Activated CD4-positive, alpha-beta T cell treated with anti-CD3 and anti-CD28 coated beads, Interleukin-2, Interleukin-4, amounts not matched to agents 100 ng/mL and 50 ng/mL, durations not matched to agents 16 hours and 8 hours (primary cell): ENCODE data around the gene PNCK.
"Not testable (repeated sequence)": the region's sequence is repeated elsewhere in the genome, so short reads cannot be mapped to it uniquely, and the experiment has no call there.

ENCODE experiments used
- DNase-seq: peaks from one replicate; pipeline ENCODE4 v3.0.0-alpha.2; 2020; ENCODE audit warnings: low spot score

Gene PNCK

DNA sequence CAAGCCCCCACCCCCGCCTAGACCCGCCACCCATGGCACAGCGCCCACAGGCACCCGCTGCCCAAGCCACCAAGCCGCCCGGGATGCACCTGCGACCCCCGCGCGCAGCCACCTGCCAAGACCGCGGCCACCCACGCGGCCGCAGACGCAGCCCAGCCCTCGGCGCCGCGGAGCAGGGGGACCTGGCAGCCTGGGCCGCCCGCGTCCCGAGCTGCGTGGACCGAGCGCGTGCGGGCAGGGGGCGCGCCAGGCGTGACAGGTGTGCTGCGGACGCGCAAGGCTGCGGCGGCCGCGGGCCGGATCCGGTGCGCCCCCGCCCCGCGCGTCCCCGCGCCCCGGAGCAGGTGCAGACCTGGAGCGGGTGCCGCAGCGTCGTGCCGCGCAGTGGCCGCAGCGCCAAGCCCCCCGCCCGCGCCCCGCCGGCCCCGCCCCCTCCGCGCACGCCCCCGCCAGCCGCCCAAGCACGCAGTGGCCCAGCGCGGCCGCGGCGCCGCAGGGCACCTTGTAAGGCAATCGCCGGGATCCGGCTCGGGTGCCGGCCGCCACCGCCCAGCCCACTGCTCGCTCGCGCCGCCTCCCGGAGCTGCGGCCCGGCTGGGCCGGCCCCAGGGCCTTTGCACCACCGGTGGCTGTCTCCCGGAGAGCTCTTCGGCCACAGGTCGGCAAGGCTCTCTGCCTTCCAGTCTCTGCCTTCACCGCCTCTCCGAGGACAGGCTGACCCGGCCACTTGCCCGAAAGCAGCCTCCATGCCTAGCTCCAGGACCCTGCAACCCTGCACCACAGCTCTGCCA lies at the start of gene PNCK:
Gene PNCK (minus strand): TSS at position 386 of the 791 bp plus-strand sequence. CDS start 737 bp downstream, outside the sequence.
- DNase-seq = no peak

DNA sequence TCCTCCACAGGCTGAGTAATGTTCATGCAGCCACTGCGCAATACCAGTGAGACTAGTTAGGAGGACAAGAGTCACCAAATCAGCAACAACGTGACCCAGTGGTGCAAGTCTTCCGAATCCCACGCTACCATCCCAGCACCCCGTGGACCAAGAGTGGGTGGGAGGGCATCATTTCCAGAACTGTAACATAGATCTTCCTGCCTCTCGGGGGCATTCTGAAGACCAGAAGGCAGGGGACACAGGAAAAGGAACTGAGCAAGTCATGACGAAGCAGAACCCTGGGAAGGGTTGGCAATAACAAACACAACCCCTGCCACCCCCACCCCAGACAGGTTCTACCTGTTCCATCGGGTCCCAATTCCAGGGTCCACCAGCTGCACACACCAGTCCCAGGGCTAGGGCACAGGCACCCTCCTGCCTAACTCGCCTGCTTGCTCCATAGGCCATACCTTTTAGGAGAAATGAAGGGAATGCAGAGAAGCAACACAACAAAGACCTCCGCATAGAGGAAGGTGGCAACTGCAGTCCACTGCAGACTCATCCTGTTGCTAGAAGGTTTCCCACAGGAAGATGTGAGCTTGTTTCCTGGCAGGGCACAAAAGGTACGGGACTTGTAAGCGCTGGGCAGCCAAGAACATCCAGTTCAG lies 49.2 kb upstream of the PNCK start:
- no peak for DNase-seq

DNA sequence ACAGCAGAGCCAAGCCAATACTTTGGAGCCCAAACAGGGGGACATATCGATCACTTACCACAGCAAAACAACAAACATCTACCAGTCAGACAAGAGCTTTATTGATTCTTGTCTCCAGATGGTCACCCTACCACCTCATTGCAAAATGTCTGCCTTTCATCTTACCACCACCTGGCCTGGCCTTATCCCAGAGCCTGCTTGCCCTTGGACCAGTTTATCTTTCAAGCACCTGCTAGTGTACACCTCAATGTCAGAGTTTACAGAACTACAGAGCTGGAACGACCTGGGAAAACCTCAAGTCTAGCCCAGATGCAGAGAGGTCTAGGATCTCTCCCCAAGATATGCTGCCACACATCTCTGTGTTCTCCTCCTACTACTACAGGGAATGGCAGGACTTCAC lies 46.1 kb upstream of the PNCK start:
- DNase-seq = no peak

DNA sequence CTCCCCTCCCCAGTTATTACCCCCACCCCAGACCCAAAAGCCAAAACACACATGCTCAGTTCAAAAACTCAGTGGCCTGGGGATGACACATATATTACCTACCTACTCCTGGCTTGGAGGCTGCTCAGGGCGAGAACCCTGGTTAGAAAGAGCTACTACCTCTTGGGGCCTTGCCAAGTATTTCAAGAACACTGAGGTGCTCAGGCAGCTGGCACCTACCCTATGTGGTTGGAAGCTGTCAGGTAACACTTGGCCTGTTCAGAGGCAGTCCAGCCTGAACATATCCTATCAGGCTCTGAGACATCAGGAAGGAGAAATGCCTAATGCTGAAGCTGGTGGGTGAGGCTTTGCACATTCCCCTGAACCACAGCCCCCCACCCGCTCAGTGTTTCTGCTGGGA lies 45.6 kb upstream of the PNCK start:
- no peak for DNase-seq

DNA sequence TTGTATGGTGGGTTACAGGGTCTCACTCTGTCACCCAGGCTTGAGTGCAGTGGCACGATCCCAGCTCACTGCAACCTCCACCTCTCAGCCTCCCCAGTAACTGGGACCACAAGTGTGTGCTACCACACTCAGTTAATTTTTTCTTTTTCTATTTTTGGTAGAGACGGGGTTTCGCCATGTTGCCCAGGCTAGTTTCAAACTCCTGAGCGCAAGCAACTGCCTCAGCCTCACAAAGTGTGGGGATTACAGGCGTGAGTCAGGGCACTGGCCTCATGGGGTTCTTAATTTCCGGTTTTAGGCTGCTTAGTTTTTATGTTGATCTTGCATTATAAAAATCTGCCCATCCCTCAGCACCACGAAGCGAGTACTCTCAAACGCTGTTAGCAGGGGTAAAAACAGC lies 43.8 kb upstream of the PNCK start:
- no peak for DNase-seq

DNA sequence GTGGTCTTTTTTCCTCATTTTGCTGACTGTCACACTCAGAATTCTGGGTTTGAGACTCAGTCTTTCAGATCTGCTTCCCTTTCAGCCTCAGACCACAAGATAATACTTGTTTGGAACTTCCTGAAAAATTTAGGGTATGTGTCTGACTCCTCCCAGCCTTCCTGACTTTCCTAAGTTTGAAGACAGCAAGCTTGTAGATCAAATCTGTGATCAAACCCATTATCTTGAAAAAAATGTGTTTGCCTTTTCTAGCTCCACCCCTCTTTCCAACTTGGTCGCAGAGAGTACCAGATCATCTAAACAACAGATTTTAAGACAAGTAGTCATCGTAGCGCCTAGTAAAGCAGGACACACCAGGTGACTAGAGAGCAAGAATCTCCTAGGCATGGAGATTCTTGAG lies 40.6 kb upstream of the PNCK start:
- DNase-seq = no peak

DNA sequence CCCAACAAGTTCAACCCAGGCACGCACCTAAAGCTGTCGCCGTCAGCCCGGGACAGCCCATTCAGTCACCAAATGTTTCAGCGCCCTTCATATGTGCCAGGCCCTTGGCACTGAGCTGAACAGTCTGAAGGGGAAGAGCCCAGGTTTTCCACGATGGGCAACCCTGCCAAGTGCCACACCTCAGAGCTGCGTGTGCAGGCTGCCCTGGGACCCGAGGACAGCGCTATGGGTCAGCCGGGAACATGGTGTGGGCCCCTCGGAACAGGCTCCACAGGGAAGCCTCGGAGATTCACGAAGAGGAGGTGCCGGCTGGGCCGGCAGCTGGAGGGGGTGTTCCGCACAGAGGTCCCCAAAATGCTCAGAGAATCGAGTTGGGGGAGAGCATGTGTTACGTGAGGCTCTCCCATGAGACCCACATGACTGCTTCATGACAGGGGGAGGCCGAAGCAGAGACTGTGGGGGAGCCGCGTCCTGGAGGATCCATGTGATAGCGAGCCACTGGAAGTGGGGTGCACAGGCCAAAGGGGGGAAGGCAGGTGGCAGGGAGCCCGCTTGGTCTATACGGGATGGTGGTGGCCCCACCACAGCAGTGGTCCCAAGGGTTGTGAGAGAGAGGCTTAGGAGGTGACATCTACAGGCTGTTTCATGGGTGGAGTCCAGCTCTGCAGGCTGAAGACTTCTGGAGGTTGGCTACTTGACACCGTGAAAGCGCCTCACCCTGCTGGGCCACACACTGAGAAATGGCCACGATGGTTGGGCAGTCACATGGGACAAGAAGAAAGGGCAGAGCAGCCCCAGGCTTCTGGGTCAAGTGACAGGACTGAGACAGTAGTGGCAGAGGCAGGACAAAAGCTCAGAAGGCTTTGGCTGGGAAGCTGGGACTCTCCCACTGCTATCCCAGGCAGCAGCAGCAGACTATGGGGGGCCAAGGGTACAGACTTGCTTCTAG lies 36.4 kb upstream of the PNCK start:
- no peak for DNase-seq

DNA sequence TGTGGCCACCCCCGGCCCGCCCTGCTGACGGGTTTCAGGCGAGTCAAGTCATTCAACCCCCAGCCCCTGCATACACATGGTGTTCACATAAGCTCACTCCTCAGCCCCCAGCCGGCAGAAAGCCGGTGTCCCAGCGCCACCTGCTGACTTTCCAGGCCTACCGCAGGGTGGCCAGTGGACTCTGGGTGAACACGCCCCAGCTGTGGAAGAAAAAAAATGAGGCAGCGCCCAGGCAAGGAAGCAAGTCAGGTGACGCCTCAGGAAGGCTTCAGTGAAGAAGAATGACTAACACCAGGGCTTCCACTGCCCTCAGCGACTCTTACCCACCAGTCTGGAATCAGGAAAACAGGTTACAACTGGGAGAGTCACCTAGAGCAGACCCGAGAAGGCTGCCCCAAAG lies 34.8 kb upstream of the PNCK start:
- peak; percentile 59 for DNase-seq

DNA sequence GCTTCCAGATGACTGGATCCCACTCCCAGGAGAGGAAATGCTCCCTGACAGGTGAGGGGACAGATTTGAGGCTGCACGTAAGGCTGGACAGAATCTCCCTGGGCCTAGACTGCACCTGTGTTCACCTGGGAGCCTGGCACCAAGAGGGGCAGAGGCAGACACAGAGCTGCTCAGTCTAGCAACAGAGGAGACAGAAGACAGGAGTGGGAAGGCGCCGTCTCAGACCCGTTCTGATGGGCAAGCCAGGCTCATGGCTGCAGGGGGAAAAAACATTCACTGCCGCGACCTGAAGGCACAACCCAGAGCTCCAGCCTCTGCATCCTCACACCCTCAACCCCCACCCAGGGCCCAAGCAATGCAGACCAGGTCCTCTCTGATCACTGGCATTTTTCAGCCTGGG lies 33.8 kb upstream of the PNCK start:
- no peak for DNase-seq

DNA sequence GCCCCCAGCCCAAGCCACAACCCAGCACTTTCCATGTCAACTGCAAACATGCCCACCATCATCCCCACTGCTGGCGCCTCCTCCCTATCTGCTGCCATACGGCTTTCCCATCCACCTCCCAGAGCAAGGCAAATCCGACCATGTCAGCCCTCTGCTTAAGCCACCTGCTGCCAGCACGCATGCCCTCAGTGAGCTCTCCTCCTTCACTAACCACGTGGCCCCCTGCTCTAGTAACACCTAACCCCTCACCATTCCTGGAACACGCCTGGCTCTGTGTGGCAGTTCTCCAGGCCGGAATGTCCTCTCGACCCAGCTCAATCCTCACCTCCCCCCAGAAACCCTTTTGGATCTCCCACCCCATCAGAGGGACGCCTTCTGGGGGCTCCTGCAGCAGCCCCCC lies 33.2 kb upstream of the PNCK start:
- DNase-seq = no peak

DNA sequence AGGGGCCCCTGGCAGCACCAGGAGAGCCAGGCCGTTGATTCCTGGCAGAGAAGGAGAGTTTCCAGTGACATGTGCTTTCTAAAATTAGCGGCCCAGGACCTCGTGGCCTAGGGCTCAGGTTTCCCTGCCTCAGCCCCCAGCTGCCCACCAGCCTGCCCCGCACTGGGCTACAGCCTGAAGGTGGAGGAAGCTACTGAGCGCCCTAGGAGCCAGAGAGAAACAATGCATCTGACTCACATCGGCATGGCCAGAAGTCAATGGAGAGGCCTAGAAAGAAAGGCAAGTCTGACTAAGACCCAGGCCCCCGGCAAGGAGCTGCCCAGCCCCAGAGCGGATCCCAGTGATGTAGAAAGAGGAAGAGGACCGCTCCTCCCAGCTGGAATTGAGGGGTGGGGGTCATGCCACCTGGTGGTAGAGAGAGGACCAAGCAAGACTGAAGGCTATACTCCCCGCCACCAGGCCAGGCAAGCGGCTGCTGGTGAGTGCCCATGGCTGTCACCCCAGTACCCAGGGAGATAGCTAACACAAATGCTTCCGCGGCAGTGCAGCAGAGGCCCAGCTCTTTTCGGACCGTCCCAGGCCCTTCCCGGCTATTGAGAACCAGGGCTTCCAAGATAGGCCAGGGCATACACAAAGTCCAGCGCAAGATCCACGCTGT lies 31.9 kb upstream of the PNCK start:
- DNase-seq = not testable (repeated sequence)

DNA sequence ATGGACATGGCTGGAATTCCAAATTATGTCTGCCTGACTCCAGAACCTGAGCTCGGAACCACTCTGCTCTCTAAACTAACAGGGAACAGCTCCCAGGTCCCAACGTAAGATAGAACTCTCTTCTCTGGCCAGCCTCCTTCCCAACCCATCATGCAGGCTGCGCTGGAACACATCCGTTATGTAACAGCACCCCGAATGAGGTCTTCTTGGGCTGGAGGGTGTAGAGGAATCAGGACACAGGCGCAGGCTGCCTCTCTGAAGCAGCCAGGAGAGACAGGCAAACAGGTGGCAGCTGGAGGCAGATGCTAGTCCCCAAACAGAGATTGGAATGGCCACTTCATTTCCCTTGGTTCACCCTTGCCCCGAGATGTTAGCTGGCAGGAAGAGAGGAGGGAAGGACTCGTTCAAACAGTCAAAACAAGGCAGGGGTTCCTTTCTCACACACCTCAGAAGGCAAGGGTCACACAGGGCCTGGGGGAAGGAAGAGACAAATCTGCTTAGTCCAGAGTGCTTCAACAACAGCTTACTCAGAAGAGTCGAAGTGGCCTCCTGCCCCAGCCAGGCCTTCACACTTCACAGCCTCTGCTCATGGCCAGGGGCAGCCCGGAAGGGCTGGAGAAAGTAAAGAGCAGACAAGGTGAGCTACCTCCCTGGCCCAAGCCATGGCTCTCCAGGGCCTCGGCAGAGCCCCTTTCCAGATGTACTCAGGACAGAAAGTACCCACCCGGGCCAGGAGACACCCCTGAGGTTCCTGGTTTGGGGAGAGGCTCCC lies 31.2 kb upstream of the PNCK start:
- DNase-seq = not testable (repeated sequence)

DNA sequence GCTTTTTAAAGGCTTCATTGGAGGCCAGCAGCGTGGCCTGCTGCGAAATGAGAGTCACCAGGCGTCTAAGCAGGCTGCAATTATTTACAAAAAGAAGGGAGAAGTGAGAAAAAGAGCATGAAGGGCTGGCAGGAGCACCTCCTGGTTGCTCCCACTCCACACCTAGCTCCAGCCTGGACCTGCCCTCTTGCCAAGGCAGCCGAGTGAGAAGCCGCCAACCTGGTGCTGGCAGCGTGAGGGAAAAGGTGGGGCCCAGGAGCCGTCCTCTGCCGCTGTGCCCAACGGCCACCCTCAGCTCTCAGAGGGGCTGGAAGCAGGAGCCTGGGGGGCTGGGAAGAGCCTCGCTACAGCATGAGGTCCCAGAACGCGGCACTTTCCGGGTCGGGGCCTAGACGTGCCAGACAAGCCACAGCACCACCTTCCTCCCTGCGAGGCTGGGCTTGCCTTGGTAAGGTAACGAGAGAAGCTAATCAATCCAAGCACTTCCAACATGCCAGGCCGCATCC lies 30.5 kb upstream of the PNCK start:
- no peak for DNase-seq

DNA sequence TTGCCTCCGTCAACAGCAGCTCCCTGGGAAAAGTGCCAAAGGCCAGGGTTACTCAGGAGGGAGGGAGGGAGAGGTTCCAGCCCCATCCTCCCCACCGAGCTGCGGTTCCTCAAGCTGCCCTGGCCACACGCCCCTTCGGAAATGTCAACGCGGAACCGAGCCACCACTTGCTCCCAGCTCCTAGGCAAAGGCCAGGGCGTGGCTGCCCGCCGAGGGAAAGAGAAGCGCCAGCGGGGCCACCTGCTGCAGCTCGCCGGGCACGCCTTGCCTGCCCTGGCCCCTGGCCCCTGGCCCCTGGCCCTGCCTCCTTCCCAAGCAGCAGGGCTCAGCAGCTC lies 29.4 kb upstream of the PNCK start:
- no peak for DNase-seq

DNA sequence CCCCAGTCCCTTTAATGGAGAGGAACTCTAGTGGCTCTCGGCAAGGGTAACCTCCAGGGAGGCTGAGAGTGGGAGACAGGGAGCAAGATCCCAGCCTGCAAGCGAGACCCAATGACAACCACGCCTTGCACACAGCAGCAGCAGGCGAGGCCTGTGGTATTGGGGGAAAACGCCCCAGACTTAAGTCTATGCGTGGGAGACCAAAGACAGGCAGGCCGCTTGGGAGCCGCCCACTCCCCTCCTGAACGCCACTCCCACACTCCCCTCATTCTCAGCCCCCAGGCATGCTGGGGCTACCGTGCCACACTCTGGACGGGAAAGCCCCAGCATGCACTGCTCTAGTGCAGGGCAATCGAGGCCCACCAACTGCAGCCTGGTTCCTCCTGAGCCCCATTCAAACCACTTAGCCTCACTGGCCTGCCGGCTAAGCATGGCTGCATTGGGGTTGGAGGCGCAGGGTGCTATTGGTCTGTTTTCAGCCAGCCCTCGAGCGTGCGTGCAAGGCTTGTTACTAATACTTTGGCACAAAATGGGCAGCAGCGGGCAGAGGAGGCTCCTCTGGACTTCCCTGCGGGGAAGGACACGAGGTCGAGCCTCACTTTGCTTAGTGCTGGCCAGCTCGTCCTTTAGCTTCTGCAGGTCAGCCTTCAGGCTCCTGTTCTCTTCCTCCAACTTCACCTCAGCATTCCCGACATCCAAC lies 28.9 kb upstream of the PNCK start:
- DNase-seq = no peak

DNA sequence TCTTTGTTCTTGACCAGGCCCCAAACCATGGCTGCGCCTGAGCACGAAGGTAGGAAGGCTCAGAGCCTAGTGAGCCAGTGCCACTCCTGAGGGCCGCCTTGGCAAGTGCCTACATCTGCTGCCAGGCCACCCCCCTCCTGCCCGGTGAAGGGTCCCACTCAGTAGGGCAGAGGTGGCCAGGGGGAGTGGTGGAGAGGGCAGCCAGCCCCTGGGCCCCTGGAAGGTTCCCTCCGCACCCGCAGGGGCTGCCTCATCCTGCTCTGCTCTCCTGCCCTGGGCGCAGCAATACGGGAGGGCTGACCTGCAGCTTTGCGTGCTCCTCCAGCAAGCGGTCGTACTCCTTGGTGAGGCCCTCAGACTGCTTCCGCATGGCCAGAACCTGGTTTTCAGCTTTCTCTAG lies 28.1 kb upstream of the PNCK start:
- DNase-seq = no peak

DNA sequence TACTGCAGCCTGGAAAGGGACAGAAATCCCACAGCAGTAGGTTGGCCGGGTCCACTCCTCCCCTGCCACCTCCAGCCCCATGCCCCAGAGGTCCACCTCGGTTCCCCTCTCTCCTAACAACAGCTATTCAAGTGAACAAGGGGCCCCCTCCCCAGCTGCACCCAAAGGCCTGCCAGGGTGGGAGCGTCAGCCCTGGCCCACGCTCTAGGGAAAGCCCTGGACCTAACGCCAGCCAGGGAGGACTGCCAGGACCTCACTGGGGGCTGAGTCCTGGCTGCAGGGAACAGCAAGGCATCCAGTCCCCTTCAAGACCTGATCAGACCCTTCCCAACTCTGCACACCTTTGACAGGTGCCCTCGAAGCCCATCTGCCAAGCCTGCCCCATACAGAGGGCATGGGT lies 27.4 kb upstream of the PNCK start:
- no peak for DNase-seq

DNA sequence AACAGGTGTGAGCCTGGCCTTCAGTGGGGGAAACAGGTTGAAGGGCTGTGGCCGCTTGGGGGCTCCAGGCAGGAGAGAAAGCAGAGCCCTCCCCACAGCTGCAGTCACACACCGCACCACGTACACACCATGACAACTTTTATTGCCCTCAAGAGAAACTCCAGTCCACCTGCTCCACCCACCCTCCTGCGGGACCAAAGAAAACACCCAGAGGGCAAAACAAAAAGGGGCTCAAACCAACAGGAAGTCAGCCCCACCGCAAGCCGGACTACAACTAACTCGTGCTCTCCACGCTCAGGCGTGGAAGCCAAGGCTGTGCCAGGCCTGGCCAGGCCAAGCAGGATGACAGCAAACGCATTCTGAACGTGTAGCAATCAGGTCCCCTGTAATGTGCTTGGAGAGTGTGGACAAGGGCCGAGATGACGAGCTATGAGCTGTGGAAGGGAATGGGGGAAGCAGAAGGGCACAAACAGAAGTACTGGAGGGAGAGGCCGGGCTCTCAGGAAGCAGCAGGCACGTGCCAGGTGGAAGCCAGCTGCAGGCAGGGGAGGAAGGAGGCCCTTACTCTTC lies 26.8 kb upstream of the PNCK start:
- DNase-seq = no peak

DNA sequence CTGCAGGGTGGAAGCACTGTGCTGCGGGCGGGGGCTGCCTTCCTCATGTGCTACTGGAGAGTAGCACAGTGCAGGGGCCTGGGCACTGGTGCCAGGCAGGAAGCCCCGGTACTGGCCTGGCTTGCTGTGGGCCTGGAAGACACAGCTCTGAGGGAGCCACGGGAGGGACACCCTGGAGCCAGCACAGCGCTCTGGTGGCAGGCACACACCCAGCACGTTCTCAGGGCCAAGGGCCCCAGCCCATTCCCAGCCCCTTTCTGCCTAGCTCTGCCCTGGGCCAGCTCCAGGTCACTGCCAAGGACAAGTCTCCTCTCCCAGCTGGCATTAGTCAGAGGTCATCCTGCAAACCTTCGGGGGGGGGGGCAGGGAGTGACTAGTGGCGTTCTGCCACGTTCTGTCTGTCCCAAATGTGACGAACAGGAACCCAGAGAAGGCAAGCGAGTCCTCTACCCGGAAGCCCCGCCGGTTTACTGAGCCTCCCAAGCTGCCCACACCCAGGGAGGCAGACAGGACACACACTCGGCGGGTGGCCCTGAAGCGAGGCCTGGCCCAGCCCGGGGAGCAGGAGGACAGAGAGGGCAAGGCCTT lies 26.3 kb upstream of the PNCK start:
- not testable (repeated sequence) for DNase-seq
